ENCODE measurements around the gene VENTX. TPM values are rescaled to one million over a fixed set of nuclear protein-coding genes. Genes with fewer than 3 reads are reported as not detected.
"Not testable (repeated sequence)": the region's sequence is repeated elsewhere in the genome, so short reads cannot be mapped to it uniquely, and the experiment has no call there.

Gene VENTX
- total and polyA plus RNA-seq, 7 donors: 0.36 to 1.4 (median 0.83) TPM; not detected in 2

DNA sequence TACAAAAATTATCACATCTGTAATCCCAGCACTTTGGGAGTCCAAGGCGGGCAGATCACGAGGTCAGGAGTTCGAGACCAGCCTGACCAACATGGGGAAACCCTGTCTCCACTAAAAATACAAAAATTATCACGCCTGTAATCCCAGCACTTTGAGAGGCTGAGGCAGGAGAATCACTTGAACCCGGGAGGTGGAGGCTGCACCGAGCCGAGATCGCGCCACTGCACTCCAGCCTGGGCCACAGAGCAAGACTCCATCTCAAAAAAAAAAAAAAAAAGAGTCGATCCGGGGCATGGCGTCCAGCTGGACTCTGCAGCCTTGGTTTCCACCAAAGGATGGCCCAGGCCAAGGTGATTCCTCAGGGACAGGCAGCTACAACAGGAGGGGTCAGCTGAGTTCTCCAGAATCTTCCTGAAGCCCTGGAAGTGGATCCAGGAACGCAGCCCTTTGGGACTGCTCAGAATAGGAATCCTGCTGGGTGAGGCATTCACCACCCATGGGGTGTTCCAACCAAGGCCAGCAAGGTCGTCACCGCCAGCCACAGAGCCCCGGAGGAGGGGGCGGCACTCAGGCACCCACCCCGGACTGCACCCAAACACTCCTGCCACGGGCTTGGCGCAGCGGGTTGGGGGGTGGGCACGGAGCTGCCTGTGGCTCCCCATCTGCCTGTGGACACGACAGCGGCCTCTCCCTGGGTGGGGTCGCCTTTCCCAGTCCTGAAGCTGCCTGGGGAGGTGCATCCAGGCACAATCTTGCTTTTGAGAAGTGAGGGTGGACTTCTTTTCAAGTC is 19.7 kb upstream of the VENTX start:
- H3K36me3 ChIP-seq: no peaks in the 10 kb centered on the region
- H3K27ac ChIP-seq: no peak overlapping the region
- H3K9me3 ChIP-seq: no peaks in the 10 kb centered on the region
- H3K4me1 ChIP-seq: no peaks in the 10 kb centered on the region
- H3K4me3 ChIP-seq: no peak overlapping the region
- 83 to 86% methylated on average over 25 of the region's 25 CpGs for WGBS, 2 donors
- TF ChIP-seq POLR2AphosphoS5 (IDR thresholded peaks at IDR 0.05) (no peak), POLR2A (IDR thresholded peaks at IDR 0.05) (no peak), EP300 (IDR thresholded peaks at IDR 0.05) (no peak)
- TF ChIP-seq, protein P1, sequence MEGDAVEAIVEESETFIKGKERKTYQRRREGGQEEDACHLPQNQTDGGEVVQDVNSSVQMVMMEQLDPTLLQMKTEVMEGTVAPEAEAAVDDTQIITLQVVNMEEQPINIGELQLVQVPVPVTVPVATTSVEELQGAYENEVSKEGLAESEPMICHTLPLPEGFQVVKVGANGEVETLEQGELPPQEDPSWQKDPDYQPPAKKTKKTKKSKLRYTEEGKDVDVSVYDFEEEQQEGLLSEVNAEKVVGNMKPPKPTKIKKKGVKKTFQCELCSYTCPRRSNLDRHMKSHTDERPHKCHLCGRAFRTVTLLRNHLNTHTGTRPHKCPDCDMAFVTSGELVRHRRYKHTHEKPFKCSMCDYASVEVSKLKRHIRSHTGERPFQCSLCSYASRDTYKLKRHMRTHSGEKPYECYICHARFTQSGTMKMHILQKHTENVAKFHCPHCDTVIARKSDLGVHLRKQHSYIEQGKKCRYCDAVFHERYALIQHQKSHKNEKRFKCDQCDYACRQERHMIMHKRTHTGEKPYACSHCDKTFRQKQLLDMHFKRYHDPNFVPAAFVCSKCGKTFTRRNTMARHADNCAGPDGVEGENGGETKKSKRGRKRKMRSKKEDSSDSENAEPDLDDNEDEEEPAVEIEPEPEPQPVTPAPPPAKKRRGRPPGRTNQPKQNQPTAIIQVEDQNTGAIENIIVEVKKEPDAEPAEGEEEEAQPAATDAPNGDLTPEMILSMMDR (IDR thresholded peaks at IDR 0.05): no peak
- H3K27me3 ChIP-seq: peaks cover 4 to 33% (median 22%) of the 10 kb centered on the region in 3 donors
- intact Hi-C loops (cut with DNase I): no loop called here
- no peak for DNase-seq

DNA sequence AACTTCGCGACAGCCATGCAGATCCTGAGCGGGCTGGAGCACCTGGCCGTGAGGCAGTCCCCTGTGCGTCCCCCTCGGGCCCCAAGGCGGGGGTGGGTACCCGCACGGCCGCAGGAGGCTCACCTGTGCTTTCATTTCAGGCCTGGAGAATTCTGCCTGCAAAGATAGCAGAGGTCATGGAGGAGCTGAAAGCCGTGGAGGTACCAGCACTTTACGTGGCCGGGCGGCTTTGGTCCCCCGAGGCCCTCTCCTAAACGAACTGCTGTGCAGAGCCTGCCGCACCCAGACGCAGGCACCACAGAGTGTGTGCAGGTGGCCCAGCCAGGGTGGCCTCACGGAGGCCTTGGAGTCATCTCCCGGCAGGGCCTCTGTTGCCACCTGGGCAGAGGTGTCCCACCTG is 18.8 kb upstream of the VENTX start:
- Histone ChIP-seq H3K4me1 (no peaks in the 10 kb centered on the region), H3K9me3 (no peaks in the 10 kb centered on the region), H3K36me3 (no peaks in the 10 kb centered on the region), H3K27me3 (peaks cover 4 to 27% (median 22%) of the 10 kb centered on the region in 3 donors), H3K27ac (no peak overlapping the region), H3K4me3 (no peak overlapping the region)
- 63 to 77% methylated on average over 20 of the region's 20 CpGs for WGBS, 2 donors
- intact Hi-C loops (cut with DNase I): no loop called here
- DNase-seq: no peak
- TF ChIP-seq EP300 (IDR thresholded peaks at IDR 0.05) (no peak), POLR2A (IDR thresholded peaks at IDR 0.05) (no peak), POLR2AphosphoS5 (IDR thresholded peaks at IDR 0.05) (no peak)
- TF ChIP-seq, protein P1 (IDR thresholded peaks at IDR 0.05): no peak

DNA sequence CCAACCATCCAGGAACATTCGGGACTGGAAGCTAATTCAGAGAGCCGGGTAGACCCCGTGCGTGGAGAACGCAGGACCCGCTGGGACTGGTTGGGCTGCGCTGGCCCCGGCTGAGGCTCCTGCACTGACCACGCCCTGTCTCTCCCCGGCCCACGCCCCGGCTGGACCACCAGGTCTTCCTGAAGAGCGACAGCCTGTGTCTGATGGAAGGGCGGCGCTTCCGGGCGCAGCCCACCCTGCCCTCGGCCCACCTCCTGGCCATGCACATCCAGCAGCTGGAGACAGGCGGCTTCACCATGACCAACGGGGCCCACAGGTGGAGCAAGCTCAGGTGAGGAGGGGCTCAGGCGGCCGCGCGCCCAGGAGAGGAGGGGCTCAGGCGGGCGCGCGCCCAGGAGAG is 17.9 kb upstream of the VENTX start:
- Histone ChIP-seq H3K4me1 (no peaks in the 10 kb centered on the region), H3K27me3 (peaks cover 4 to 23% (median 22%) of the 10 kb centered on the region in 3 donors), H3K9me3 (no peaks in the 10 kb centered on the region), H3K4me3 (no peak overlapping the region), H3K36me3 (no peaks in the 10 kb centered on the region), H3K27ac (no peak overlapping the region)
- WGBS, 2 donors: 16 to 17% methylated on average over 28 of the region's 28 CpGs
- intact Hi-C loops (cut with DNase I): no loop called here
- TF ChIP-seq POLR2A (IDR thresholded peaks at IDR 0.05) (no peak), POLR2AphosphoS5 (IDR thresholded peaks at IDR 0.05) (no peak), EP300 (IDR thresholded peaks at IDR 0.05) (no peak)
- TF ChIP-seq, protein P1 (IDR thresholded peaks at IDR 0.05): no peak
- DNase-seq: no peak

DNA sequence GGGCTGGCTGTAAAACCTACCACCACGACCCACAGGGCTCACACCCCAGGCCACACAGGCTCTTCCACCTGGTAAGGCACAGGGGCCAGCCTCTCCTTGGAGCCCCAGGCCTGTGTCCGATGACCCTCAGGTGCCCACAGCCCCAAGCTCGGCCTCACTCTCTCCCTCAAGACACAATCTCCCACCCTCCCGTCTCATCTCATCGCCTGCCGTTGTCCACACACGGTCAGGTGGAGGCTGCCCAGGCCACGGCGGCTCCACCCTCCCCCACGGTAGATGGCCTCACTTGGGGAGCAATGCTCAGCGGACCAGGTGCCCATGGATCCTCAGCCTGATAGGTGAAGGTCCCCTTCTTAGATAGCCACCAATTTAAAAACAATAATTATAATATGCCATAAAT is 16.3 kb upstream of the VENTX start:
- no peak overlapping the region for H3K27ac ChIP-seq
- H3K27me3 ChIP-seq: peaks cover 4 to 37% (median 22%) of the 10 kb centered on the region in 3 donors
- no peaks in the 10 kb centered on the region for H3K36me3 ChIP-seq
- WGBS, 2 donors: 82 to 91% methylated on average over 11 of the region's 11 CpGs
- no peak for DNase-seq
- no peaks in the 10 kb centered on the region for H3K4me1 ChIP-seq
- intact Hi-C loops (cut with DNase I): no loop called here
- TF ChIP-seq EP300 (IDR thresholded peaks at IDR 0.05) (no peak), POLR2A (IDR thresholded peaks at IDR 0.05) (no peak), POLR2AphosphoS5 (IDR thresholded peaks at IDR 0.05) (no peak)
- TF ChIP-seq, protein P1 (IDR thresholded peaks at IDR 0.05): no peak
- H3K4me3 ChIP-seq: no peak overlapping the region
- no peaks in the 10 kb centered on the region for H3K9me3 ChIP-seq

DNA sequence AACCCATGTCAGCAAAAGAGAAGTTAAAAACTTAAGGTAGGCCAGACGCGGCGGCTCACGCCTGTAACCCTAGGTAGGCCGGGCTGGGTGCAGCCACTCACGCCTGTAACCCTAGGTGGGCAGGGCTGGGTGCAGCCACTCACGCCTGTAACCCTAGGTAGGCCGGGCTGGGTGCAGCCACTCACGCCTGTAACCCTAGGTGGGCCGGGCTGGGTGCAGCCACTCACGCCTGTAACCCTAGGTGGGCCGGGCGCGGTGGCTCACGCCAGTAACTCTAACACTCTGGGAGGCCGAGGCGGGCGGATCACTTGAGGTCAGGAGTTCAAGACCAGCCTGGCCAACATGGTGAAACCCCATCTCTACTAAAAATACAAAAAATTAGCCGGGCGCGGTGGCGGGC is 15.9 kb upstream of the VENTX start:
- H3K4me1 ChIP-seq; H3K9me3 ChIP-seq; H3K4me3 ChIP-seq; DNase-seq; intact Hi-C loops (cut with DNase I); H3K27ac ChIP-seq; H3K36me3 ChIP-seq: not testable (repeated sequence)
- peaks cover 4 to 41% (median 22%) of the 10 kb centered on the region in 3 donors for H3K27me3 ChIP-seq
- WGBS, 2 donors: 76 to 88% methylated on average over 18 of the region's 22 CpGs

Measured in sigmoid colon (tissue), 7 donors.